Sigmoid colon (tissue), 3 donors: ENCODE data around the gene ETV6.

Source experiments
- CTCF ChIP-seq, 4 experiments: fragments of 450-650 bp in 3 of 4; fragments of 200-600 bp in 1 of 4; IDR thresholded peaks; one replicate each; pipeline ENCODE4 v1.5.1; 2016 to 2019; ENCODE audit warnings: antibody characterized with exemption in 4 of 4, mild to moderate bottlenecking in 3 of 4, moderate library complexity in 2 of 4
- POLR2A ChIP-seq, 2 donors: fragments of 450-650 bp; IDR thresholded peaks; one replicate each; pipeline ENCODE4 v1.6.1; 2016; ENCODE audit warnings: antibody characterized with exemption in 2 of 2, mild to moderate bottlenecking in 2 of 2, moderate library complexity in 2 of 2

- no peak for TF ChIP-seq CTCF (IDR thresholded peaks at IDR 0.05)
- TF ChIP-seq POLR2A (IDR thresholded peaks at IDR 0.05) = no peak
These were observed 149.5 kb downstream of the ETV6 start for GRCh38 chr12:11798856-11799501.
